NCI-H2171 treated with DMSO at 0.1 percent for 48 hours (cell line): Measurements from ENCODE around the gene COL9A3.

Experiments
- DNase-seq: peaks from one replicate; lab custom pipeline; 2025; lab: John Stamatoyannopoulos, UW

Gene COL9A3

DNA sequence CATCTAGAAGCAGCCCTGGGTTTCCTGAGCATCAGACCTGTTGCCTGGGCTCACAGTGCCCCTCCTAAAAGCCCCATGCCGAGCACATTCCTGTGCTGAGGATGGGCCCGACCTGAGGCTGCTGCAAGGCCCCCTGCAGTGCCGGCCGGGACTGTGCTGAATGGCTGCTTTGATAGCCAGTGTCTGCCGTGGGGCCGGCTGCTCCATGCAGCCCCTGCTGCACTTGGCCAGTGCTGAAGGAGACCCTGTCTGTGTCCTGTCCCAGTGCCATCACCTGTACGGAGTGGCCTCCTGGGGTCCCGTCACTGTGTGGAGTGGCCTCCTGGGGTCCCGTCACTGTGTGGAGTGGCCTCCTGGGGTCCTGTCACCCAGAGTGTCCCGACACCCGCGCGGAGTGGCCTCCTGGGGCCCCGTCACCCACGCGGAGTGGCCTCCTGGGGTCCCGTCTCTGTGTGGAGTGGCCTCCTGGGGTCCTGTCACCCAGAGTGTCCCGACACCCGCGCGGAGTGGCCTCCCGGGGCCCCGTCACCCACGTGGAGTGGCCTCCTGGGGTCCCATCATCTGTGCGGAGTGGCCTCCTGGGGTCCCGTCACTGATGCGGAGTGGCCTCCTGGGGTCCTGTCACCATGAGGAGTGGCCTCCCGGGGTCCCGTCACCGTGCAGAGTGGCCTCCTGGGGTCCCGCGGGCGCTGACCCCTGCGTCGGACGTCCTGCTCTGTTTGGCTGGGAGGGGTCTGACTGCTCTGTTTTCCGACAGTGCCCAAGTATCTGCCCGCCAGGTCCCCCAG, 7.0 kb downstream of the COL9A3 start:
- DNase-seq, result no peak

DNA sequence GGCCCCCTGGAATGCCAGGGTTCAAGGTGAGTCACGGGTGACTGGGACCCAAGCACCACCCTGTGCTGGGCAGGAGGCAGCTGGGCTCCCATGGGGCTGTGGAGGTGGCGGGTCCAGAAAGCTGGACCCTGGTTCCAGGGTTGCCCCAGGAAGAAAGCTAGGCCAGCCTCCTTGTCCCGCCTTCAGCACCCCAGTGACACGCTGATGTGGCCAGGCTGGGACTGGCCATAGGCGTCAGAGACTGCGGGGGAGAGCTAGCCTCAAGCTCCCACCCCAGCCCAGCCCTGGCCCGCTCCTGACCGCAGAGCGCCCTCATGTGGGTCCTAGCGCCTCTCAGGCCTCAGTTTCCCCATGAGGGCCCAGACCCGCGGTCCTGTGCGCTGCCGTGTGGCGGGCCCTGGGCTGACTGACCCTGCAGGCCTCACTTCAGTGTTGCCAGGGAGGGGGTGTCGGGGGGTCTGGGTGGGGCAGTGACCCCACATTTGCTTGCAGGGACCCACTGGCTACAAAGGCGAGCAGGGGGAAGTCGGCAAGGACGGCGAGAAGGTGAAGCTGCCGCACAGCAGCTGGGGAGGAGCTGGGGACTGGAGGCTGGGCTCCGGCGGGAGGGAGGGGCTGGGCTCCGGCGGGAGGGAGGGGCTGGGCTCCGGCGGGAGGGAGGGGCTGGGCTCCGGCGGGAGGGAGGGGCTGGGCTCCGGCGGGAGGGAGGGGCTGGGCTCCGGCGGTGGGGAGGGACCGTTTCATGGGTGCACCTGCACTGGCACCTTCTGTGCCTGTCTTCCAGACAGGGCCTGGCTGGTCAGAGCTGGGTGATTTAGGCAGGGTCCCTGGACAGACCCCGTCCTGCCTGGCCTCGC, 7.9 kb downstream of the COL9A3 start:
- DNase-seq, result peak; percentile 77

DNA sequence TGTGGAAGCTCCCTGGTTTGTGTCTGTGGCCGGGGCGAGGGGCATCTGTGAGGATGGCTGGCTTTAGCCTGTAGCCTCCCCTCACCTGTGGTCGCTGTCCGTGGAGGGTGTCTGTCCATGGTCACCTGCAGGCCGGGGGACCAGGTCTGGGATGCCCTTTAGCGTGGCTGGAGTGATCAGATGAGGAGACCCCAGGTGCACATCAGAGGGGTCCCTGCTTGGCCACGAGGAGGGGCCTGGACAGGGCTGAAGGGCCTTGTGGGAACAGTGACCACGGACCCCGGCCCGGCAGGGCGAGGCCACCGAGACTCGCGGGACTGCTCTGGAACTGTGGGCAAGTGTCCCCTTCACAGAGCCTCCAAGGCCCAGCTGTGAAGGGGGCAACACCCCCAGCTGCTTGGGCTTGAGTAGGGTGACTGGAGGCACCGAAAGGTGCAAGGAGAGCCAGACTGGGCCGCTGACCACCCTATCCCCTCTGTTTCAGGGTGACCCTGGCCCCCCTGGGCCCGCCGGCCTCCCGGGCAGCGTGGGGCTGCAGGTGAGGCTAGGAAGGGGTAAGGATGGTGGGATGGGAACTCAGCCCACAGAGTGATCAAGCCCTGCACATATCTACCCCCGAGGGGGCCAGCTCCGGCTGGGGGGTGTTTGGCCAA, 8.6 kb downstream of the COL9A3 start:
- DNase-seq, result no peak

DNA sequence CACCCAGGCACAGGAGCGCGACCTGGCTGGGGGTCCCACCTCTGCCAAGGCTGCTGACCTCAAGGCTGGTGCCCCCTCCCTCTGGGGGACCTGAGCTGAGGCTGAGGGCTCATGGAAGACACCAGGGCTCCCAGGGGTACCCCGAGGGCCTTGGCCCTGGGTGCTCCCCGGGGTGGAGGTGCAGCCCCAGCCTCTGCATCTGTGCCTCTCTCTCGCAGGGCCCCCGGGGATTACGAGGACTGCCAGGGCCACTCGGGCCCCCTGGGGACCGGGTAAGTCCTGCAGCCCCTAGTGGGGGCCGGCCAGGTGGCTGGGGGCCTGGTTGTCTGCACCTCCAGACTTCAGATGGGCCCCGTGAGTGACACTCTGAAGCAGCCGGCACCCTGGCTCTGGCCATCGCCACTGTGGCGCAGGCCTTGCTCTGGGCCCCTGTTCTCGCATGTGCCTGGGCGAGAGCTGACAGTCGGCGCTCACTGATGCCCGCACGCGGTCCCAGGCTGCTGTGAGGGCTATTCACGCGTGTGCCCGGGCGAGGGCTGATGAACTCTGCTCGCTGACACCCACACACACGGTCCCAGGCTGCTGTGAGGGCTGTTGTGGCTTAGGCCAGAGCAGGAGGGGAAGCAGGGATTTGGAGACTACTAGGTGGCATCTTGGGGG, 9.3 kb downstream of the COL9A3 start:
- DNase-seq, result no peak

DNA sequence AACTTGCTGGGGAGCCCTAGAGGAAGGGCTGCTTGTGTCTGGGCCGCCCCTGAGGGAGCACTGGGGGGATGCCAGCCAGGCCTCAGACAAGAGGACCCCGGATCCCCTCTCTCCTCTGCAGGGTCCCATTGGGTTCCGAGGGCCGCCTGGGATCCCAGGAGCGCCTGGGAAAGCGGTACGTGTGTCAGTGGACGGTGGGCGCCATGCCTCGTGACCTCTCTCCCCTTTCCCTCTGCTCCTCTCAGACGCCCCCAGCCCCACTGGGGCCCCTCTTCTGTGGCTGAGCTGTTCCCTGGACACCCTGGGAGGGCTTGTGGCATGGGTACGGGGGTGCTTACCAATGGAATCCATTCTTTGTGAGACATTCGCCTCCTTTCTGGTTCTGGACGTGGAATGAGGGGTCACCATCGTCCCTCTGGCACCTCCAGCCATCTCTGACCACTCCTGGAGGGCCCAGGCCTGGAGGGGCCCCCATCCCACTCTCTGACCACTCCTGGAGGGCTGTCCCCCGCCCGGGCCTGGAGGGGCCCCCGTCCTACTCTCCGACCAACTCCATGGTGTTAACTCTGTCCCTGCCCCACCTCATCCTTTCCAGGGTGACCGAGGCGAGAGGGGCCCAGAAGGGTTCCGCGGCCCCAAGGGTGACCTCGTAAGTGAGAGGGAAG, 9.9 kb downstream of the COL9A3 start:
- DNase-seq, result no peak

DNA sequence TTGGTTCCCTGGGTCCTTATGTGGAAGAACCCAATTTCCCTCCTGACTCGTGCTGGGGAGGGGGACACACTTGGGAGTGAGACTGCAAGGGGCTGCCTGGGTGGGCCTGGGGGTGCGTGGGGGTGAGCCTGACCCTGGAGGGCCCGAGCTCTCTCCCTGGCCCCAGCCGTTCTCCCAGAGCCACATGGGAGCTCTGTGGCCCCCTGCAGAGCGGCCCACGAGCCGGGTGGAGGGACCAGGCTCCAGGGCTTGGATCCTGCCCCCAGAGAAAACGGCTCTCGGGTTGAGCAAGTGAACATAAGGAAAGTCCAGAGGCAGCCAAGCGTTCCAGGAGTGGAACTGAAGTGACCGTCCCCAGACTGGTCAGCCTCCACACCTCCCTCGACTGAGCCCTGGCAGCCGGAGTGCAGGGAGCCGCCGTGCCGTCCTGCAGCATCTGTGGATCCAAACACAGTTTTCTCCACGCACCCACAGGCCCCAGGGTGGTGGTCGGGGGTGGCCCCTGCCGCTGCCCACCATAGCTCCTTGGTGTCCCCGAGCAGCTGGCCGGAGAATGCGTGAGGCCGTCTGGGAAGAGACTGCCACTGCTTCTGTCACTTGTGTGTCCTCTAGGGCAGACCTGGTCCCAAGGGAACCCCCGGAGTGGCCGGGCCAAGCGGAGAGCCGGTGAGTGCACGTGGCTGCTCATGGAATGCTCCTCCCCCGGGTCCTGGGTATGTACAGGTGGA, 10.6 kb downstream of the COL9A3 start:
- DNase-seq, result no peak

DNA sequence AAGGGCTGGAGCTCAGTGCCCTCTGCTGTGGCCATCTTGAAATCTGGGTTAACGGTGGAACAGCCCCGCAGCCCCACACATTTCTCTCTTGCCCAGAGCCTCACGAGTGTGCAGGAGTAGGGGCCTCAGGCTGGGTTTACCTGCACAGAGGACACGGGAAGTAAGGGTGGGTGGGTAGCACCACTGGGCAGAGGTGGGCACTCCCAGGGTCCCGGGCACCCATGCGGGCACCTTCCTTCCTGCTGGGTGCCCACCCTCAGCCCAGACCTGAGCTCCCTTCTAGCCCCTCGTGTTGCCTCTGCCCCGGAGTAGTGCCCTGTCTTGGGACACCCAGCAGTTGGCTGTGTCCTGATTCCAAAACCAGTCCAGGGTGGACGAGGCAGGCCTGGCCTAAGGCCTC, 11.2 kb downstream of the COL9A3 start:
- no peak for DNase-seq

DNA sequence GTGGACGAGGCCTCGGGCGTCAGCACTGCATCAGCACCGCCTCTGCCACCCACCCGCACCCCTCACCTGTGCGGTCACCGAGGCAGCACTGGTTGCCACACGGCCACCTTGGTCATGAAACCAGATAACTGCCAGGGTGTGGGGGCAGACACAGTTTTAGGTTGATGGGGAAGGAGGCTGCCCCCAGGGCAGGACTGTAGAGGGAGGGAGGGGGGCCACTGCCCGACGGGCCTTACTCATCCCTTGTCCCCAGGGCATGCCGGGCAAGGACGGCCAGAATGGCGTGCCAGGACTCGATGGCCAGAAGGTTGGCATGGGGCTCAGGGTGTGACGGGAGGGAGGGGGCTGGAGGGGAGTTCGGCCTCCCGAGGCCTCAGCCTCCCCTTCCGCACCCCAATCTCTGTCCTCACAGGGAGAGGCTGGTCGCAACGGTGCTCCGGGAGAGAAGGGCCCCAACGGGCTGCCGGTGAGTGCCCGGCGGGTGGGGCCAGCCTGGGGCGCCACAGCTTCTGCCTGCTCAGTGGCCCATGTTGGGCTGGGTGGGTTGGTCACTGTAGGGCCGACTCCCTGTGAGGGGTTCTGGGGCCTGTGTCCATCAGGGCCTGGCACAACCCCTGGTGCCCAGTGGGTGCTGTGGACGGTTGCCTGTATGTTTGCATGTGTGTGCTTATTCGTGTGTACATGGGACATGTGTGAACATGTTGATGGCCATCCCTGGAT, 11.8 kb downstream of the COL9A3 start:
- no peak for DNase-seq

DNA sequence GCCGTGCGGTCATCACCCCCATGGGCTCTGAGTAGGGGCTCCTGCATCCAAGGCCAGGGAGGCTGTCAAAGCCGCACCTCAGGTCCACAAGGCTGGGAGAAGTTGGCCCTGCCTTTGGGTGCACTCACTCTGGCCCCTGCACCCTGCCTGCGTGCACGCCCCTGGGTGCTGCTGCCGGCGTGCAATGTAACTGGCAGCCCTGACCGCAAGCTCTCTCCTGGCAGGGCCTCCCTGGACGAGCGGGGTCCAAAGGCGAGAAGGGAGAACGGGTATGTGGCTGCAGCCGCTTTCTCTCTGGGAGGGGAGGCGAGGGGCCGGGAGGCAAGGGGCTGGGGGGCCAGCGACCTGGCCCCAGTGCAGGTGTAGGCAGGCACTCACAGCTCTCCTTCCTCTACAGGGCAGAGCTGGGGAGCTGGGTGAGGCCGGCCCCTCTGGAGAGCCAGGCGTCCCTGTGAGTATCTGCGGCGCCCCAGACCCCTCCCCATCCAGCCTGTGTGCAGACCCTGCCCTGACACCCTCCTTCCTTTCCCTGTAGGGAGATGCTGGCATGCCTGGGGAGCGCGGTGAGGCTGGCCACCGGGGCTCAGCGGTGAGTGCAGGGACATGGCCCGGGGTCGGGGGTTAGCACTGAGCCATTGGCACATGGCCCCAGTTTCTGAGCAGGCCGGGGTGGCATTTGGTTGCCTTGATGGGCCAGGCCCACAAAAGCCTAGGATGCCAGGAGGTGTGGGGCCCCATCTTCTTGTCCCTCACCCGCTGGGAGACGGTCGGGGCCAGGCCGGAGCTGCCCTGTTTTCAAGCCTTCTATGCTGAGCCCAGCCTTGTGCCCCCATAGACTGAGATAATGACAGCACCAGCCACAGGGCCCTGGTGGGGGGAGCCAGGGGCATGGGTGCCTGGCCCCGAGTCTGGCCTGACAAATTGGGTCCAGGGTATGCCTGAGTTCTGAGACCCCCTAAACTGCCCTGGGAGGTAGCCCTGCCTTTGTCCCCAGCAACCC, 12.7 kb downstream of the COL9A3 start:
- no peak for DNase-seq

DNA sequence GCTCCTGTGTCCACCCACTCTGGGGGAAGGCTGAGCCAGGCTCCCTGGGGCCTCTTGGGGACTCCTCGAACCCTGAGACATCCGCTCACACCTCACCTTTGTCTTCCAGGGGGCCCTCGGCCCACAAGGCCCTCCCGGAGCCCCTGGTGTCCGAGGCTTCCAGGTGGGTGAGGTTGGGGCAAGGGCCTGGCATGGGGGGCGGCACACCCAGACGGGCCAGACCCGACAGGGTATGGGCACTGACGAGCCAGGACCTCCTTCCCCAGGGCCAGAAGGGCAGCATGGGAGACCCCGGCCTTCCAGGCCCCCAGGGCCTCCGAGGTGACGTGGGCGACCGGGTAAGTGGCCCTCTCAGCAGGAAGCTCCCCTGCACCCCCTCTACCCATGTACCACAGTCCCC, 13.4 kb downstream of the COL9A3 start:
- DNase-seq, result no peak

DNA sequence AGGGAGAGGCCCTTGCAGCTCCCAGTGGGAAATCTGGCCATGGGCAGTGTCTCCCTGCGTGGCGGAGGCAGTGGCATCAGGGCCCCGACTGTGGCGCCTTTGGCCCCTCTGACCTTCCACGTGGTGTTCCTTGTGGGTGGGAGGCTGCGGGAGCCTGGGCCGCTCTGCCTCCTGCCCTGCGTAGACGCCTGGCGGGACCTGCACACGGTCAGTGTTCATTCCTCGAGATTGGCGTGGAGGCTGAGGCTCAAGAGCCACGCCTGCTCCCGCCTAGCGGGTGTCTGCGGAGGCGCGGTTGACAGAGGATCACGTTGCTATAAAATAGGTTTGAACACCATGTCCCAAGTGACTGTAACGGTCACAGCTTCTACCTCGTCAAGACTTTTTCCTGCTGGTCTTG, 14.0 kb downstream of the COL9A3 start:
- no peak for DNase-seq

DNA sequence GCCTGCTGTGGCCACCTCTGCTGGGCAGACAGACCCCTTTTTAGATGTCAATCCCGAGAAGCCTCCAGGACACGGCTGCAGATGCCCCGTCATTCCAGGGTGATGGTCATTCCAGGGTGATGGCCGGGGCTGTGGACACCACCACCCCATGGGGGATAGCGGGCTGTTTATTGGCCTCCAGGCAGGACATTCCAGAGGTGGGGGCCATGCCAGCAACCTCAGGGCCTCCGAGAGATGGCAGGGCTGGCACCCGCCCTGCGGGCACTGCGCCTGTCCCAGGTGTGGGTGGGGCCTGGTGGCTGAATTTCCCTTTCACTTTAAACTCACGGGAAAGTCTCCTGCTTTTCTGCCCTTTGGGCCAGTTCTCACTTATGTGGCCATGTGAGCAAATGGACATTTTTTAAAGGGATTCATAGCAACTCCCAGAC, 14.5 kb downstream of the COL9A3 start:
- no peak for DNase-seq

DNA sequence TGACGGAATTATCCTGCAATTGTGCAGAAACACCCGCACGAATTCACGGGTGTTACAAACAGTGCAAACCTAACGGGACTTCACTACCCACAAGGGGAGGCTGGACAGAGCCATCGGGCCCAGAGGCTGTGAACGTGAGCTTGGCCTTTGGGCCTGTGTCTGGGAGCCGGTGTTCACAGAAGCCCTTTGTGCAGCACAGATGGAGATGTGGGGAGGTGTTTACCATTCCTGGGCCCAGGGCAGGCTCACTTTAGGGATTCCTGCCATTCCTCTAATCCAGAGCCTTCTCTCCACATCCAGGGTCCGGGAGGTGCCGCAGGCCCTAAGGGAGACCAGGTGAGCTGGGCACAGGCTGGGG, 15.0 kb downstream of the COL9A3 start:
- DNase-seq, result no peak

DNA sequence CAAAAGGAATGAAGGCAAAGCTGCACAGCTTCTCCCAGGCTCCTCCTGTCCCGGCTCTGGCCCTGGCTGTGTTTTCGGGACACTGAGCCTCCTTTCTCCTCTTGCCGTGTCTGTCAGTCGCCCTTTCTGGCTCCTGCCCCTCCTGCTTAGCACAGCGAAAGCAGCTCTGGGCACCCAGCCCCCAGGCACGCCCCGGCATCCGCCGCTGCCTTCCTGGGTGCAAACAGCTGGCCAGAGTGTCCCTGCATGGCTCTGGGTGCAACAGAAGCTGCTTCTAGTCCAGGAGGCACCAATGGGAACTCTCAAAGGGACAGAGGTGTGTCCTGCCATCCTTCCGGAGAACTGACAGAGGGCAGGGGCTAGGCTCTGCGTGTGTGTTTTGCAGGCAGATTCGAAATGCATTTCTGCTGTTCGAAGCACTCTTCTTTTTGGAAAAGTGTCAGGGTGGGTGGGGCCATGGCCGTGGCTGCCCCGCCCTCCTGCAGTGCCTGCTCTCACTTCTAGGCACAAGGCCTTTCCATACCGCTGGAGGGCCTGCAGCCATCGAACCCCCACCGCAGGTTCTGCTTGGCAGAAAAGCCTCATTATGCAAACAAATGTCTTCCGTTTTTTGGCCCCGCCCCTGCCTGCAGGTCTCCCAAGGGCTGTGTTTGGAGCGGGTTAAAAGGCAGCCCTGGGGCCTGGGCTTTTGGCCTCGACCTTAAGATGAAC, 15.5 kb downstream of the COL9A3 start:
- peak; percentile 77 for DNase-seq

DNA sequence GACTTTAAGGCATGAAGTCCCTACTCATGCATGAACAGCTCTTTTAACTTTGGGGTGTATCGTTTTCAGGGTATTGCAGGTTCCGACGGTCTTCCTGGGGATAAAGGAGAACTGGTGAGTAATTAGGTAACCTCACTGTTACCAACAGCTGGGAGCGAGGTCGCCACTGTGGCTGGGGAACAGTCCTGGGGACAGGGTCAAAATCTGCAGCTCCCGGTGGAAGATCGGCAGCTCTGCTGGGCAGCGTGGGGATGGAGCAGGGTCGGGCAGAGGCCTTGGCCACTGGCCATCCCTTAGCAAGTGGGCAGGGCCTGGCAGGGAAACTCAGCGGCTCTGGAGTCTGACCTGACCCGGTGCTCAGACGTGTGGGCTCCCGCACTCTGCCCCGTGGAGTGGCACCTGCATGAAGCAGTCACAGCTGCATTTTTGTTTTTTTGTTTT, 16.1 kb downstream of the COL9A3 start:
- DNase-seq, result no peak

DNA sequence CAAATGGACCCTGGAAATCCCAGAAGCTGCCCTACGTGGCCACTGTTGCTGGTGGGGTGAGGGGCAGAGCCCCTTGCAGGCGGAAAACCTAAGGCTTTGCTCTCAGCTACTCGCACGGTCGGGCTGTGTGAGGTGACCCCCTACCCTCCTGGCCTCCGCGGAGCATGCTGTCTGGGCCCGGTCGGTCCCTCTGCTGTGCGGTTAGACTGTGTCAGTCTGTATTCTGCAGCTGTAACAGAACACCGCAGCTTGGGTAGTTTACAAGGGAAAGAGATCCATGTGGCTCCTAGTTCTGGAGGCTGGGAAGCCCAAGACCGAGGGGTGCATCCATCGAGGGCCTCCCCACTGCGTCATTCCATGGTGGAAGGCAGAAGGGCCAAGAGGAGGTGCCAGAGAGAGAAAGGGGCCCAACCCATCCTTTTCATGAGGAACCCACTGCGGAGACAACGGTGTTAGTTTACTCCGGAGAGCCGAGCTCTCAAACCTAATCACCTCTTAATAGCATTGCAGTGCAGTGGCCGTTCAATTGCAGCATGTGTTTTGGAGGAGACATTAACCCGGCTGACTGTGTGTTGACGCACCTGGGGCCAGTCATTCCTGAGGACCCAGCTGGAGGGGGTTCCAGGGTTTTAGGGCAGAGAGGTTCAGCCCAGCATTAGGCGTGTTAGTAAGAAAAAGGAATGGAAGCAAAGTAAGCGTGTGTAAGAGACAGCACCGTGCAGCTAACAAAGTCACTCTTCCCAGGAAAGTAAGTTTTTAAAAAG, 18.3 kb downstream of the COL9A3 start:
- DNase-seq, result no peak
